H4 (cell line): ENCODE data around the gene RRM1. TPM values are rescaled to one million over a fixed set of nuclear protein-coding genes. Genes with fewer than 3 reads are reported as not detected.
A peak's percentile ranks its signal among the peaks of the same experiment; 100 is the strongest.
"Not testable (repeated sequence)": the region's sequence is repeated elsewhere in the genome, so short reads cannot be mapped to it uniquely, and the experiment has no call there.

Source experiments
- DNase-seq: peaks from one replicate; pipeline ENCODE4 v3.0.0-alpha.2; 2015; ENCODE audit warnings: low spot score
- total RNA-seq: library from RNA; depleted of rRNA; stranded (reverse); fragments of >200 nt; shearing (Covaris generic); gene quantifications from 2 replicates; pipeline ENCODE4 v1.2.3, GENCODE V29; 2014

The RRM1 gene
- total RNA-seq, 1 experiment from 2014 or later = 193 TPM

GRCh38 chr11:4140067-4140636 is 45.6 kb downstream of the RRM1 start:
- no peak for DNase-seq

GRCh38 chr11:4146070-4146771 is 51.6 kb downstream of the RRM1 start:
- no peak for DNase-seq

- no peak for DNase-seq
Observed at GRCh38 chr11:4146772-4147098, 52.1 kb downstream of the RRM1 start.

- DNase-seq = no peak
Observed at GRCh38 chr11:4154503-4154902, 59.9 kb downstream of the RRM1 start.

GRCh38 chr11:4156571-4156970 is 62.0 kb downstream of the RRM1 start:
- no peak for DNase-seq

GRCh38 chr11:4158818-4159217 is 64.2 kb downstream of the RRM1 start:
- DNase-seq = not testable (repeated sequence)

- DNase-seq = no peak
Observed at GRCh38 chr11:4161305-4161704, 66.7 kb downstream of the RRM1 start.

- DNase-seq = no peak
Observed at GRCh38 chr11:4164884-4165590, 70.4 kb downstream of the RRM1 start.

GRCh38 chr11:4167292-4167691 is 72.7 kb downstream of the RRM1 start:
- no peak for DNase-seq

GRCh38 chr11:4167758-4168157 is 73.2 kb downstream of the RRM1 start:
- no peak for DNase-seq

- DNase-seq = not testable (repeated sequence)
Observed at GRCh38 chr11:4175620-4176350, 81.2 kb downstream of the RRM1 start.

GRCh38 chr11:4178813-4179662 is 84.4 kb downstream of the RRM1 start:
- DNase-seq = no peak

- no peak for DNase-seq
Observed at GRCh38 chr11:4180441-4181183, 86.0 kb downstream of the RRM1 start.

- DNase-seq = peak; percentile 78
Observed at GRCh38 chr11:4181782-4182721, 87.5 kb downstream of the RRM1 start.

GRCh38 chr11:4183410-4184057 is 88.9 kb downstream of the RRM1 start:
- DNase-seq = no peak

GRCh38 chr11:4184163-4184916 is 89.7 kb downstream of the RRM1 start:
- DNase-seq = peak; percentile 3

- no peak for DNase-seq
Observed at GRCh38 chr11:4185561-4185960, 91.0 kb downstream of the RRM1 start.

GRCh38 chr11:4186464-4187054 is 92.0 kb downstream of the RRM1 start:
- DNase-seq = no peak
